ENCODE results near the gene PAX7.

The PAX7 gene

GRCh38 chr1:18721041-18721440 lies 90.4 kb downstream of the PAX7 start:
- H3K27me3 ChIP-seq (ENCODE audit: insufficient read depth, poor library complexity, severe bottlenecking): peaks cover 21% of the 10 kb centered on the region
- no peak overlapping the region for H3K4me3 ChIP-seq (replicated peaks; ENCODE audit: insufficient read depth, low read length)
- DNase-seq (ENCODE audit: low read depth in 1 of 2, low spot score in 1 of 2): no peak
- TF ChIP-seq SPI1 (IDR thresholded peaks at IDR 0.05; ENCODE audit: borderline replicate concordance, low read depth): no peak
- TF ChIP-seq REST (IDR thresholded peaks at IDR 0.05; ENCODE audit: insufficient replicate concordance, low read depth): no peak
- no peak for TF ChIP-seq GABPA (IDR thresholded peaks at IDR 0.05; ENCODE audit: low read depth)
- no peak for TF ChIP-seq CTCF (IDR thresholded peaks at IDR 0.05; ENCODE audit: insufficient read depth, low read length)
- TF ChIP-seq POLR2AphosphoS5 (IDR thresholded peaks at IDR 0.05; ENCODE audit: low read depth): no peak
- H3K27ac ChIP-seq (replicated peaks): no peak overlapping the region

- Histone ChIP-seq H3K27me3 (ENCODE audit: insufficient read depth, poor library complexity, severe bottlenecking) (peaks cover 17% of the 10 kb centered on the region), H3K27ac (replicated peaks) (no peak overlapping the region), H3K4me3 (replicated peaks; ENCODE audit: insufficient read depth, low read length) (no peak overlapping the region)
- no peak for DNase-seq (ENCODE audit: low read depth in 1 of 2, low spot score in 1 of 2)
- TF ChIP-seq CTCF (IDR thresholded peaks at IDR 0.05; ENCODE audit: insufficient read depth, low read length) (no peak), POLR2AphosphoS5 (IDR thresholded peaks at IDR 0.05; ENCODE audit: low read depth) (no peak), SPI1 (IDR thresholded peaks at IDR 0.05; ENCODE audit: borderline replicate concordance, low read depth) (no peak), GABPA (IDR thresholded peaks at IDR 0.05; ENCODE audit: low read depth) (no peak), REST (IDR thresholded peaks at IDR 0.05; ENCODE audit: insufficient replicate concordance, low read depth) (no peak)
Observed at GRCh38 chr1:18721776-18722175, 91.1 kb downstream of the PAX7 start.

- no peak overlapping the region for H3K4me3 ChIP-seq (replicated peaks; ENCODE audit: insufficient read depth, low read length)
- no peak overlapping the region for H3K27ac ChIP-seq (replicated peaks)
- no peak for DNase-seq (ENCODE audit: low read depth in 1 of 2, low spot score in 1 of 2)
- peaks cover 17% of the 10 kb centered on the region for H3K27me3 ChIP-seq (ENCODE audit: insufficient read depth, poor library complexity, severe bottlenecking)
- TF ChIP-seq CTCF (IDR thresholded peaks at IDR 0.05; ENCODE audit: insufficient read depth, low read length): no peak
- TF ChIP-seq REST (IDR thresholded peaks at IDR 0.05; ENCODE audit: insufficient replicate concordance, low read depth): no peak
- no peak for TF ChIP-seq SPI1 (IDR thresholded peaks at IDR 0.05; ENCODE audit: borderline replicate concordance, low read depth)
Observed at GRCh38 chr1:18722270-18722669, 91.6 kb downstream of the PAX7 start.

Data from HL-60 (cell line).